HCT116 (cell line): ENCODE results near the gene GPM6B.

Experiments used
- CEBPB ChIP-seq: IDR thresholded peaks from 2 replicates; pipeline ENCODE4 v1.6.1; 2012; ENCODE audit warnings: low read depth
- EGR1 ChIP-seq: IDR thresholded peaks from 2 replicates; pipeline ENCODE4 v1.6.1; 2012; ENCODE audit warnings: low read depth
- EZH2 ChIP-seq: fragments of 200-600 bp; sonication (generic); IDR thresholded peaks from 2 replicates; pipeline ENCODE4 v1.6.1; 2017; ENCODE audit warnings: antibody characterized with exemption, mixed run types
- EZH2phosphoT487 ChIP-seq: fragments of 200-600 bp; IDR thresholded peaks from 2 replicates; pipeline ENCODE4 v1.6.1; 2018; ENCODE audit warnings: antibody characterized with exemption, borderline replicate concordance
- POLR2A ChIP-seq: IDR thresholded peaks from 2 replicates; pipeline ENCODE4 v1.7.0; 2011; ENCODE audit warnings: borderline replicate concordance; ENCODE audit not compliant: insufficient read depth, insufficient read length; ENCODE audit errors: extremely low read depth
- POLR2AphosphoS5 ChIP-seq: IDR thresholded peaks from 2 replicates; pipeline ENCODE4 v1.6.1; 2011; ENCODE audit warnings: mild to moderate bottlenecking, low read depth, low read length, moderate library complexity
- REST ChIP-seq: IDR thresholded peaks from 2 replicates; pipeline ENCODE4 v1.6.1; 2012; ENCODE audit warnings: low read depth
- SIN3A ChIP-seq: IDR thresholded peaks from 2 replicates; pipeline ENCODE4 v1.6.1; 2012; ENCODE audit warnings: low read depth
- TCF7L2 ChIP-seq: IDR thresholded peaks from 2 replicates; pipeline ENCODE4 v1.7.0; 2011; ENCODE audit warnings: borderline replicate concordance, inconsistent platforms; ENCODE audit not compliant: insufficient read depth, insufficient read length; ENCODE audit errors: extremely low read depth
- YY1 ChIP-seq: IDR thresholded peaks from 2 replicates; pipeline ENCODE4 v1.6.1; 2011; ENCODE audit warnings: low read length, low read depth, moderate library complexity, mild to moderate bottlenecking; ENCODE audit not compliant: insufficient replicate concordance; ENCODE audit errors: extremely low read depth
- ZBTB33 ChIP-seq: IDR thresholded peaks from 2 replicates; pipeline ENCODE4 v1.6.1; 2011; ENCODE audit warnings: mild to moderate bottlenecking, low read length, moderate library complexity; ENCODE audit not compliant: insufficient replicate concordance; ENCODE audit errors: extremely low read depth
- ZNF274 ChIP-seq: fragments of 200-500 bp; sonication (Bioruptor generic); IDR thresholded peaks from 2 replicates; pipeline ENCODE4 v1.6.1; 2014; ENCODE audit warnings: mild to moderate bottlenecking, low read depth, low read length, inconsistent platforms
- TF ChIP-seq, protein P1 (sequence below), 3 experiments: fragments of 200-600 bp in 1 of 3; sonication (generic) in 1 of 3; IDR thresholded peaks in 2 of 3; conservative IDR thresholded peaks in 1 of 3; 2 replicates each; pipeline ENCODE4 v1.5.1; 2012 to 2017; ENCODE audit warnings: low read depth in 2 of 3, low read length in 2 of 3, antibody characterized with exemption in 1 of 3, borderline replicate concordance in 1 of 3, control low read depth in 1 of 3, mild to moderate bottlenecking in 1 of 3, mixed read lengths in 1 of 3, mixed run types in 1 of 3, moderate library complexity in 1 of 3; ENCODE audit not compliant: insufficient read depth in 1 of 3

- TF ChIP-seq ZBTB33 (no peak), POLR2A (no peak), CEBPB (no peak), POLR2AphosphoS5 (no peak), EZH2phosphoT487 (no peak), ZNF274 (no peak), YY1 (no peak), EGR1 (no peak), SIN3A (no peak), EZH2 (no peak), REST (no peak), TCF7L2 (no peak)
- TF ChIP-seq, protein P1, sequence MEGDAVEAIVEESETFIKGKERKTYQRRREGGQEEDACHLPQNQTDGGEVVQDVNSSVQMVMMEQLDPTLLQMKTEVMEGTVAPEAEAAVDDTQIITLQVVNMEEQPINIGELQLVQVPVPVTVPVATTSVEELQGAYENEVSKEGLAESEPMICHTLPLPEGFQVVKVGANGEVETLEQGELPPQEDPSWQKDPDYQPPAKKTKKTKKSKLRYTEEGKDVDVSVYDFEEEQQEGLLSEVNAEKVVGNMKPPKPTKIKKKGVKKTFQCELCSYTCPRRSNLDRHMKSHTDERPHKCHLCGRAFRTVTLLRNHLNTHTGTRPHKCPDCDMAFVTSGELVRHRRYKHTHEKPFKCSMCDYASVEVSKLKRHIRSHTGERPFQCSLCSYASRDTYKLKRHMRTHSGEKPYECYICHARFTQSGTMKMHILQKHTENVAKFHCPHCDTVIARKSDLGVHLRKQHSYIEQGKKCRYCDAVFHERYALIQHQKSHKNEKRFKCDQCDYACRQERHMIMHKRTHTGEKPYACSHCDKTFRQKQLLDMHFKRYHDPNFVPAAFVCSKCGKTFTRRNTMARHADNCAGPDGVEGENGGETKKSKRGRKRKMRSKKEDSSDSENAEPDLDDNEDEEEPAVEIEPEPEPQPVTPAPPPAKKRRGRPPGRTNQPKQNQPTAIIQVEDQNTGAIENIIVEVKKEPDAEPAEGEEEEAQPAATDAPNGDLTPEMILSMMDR (IDR thresholded peaks at IDR 0.05 in 2 of 3, conservative IDR thresholded peaks at IDR 0.05 in 1 of 3; ENCODE audit: borderline replicate concordance in 1 of 3, insufficient read depth in 1 of 3, low read depth in 2 of 3, low read length in 2 of 3) = no peak
Observed at GRCh38 chrX:13791145-13791544, 25.7 kb downstream of the GPM6B start.
